Measurements from ENCODE around the gene MUC13.

GRCh38 chr3:124937049-124937448, 2.5 kb upstream of the MUC13 start:
- TF ChIP-seq CTCF (IDR thresholded peaks at IDR 0.05) (no peak), EP300 (IDR thresholded peaks at IDR 0.05; ENCODE audit: low read depth) (no peak), POLR2AphosphoS5 (IDR thresholded peaks at IDR 0.05) (no peak)

Data from transverse colon (tissue), 4 donors.